ENCODE results near the gene TMEM150B. TPM values are rescaled to one million over a fixed set of nuclear protein-coding genes. Genes with fewer than 3 reads are reported as not detected.

Gene TMEM150B
- total and polyA plus RNA-seq, 2 of the 4 experiments (the other 2 are of a cell fraction), result not detected

GRCh38 chr19:55321466-55322137, 3.5 kb downstream of the TMEM150B start:
- Histone ChIP-seq H4K20me1 (ENCODE audit: insufficient read depth, low read length) (no peaks in the 10 kb centered on the region), H3K79me1 (ENCODE audit: low read depth in 1 of 2, low read length in 2 of 2) (no peaks in the 10 kb centered on the region), H3K9me3 (ENCODE audit: control insufficient read depth, insufficient read depth, low read length) (no peaks in the 10 kb centered on the region), H3K4me3 (ENCODE audit: insufficient read depth, low read depth, low read length) (no peak overlapping the region), H2AK9ac (replicated peaks; ENCODE audit: low read depth, low read length, poor library complexity) (no peak overlapping the region), H3K56ac (ENCODE audit: extremely low read depth, insufficient read depth, low read length) (no peak overlapping the region), H2BK5ac (ENCODE audit: low read depth, low read length, poor library complexity, severe bottlenecking) (no peak overlapping the region), H4K8ac (ENCODE audit: low read depth in 2 of 2, low read length in 2 of 2) (no peak overlapping the region), H2BK20ac (ENCODE audit: low read depth, low read length) (no peak overlapping the region), H4K91ac (ENCODE audit: insufficient read depth, low read depth, low read length) (no peak overlapping the region), H3K4me2 (ENCODE audit: low read depth, low read length) (no peak overlapping the region), H2AK5ac (ENCODE audit: low read depth, low read length) (no peak overlapping the region), H3K9me1 (ENCODE audit: insufficient read depth, low read length) (no peaks in the 10 kb centered on the region), H3K4me1 (ENCODE audit: control insufficient read depth, insufficient read depth, low read length) (no peaks in the 10 kb centered on the region; the same call in 1 of the 2 replicates), H3K36me3 (ENCODE audit: control insufficient read depth, insufficient read depth, low read length) (no peaks in the 10 kb centered on the region), H3K4ac (ENCODE audit: low read depth, low read length) (no peak overlapping the region), H3K18ac (ENCODE audit: low read depth, low read length) (no peak overlapping the region), H4K5ac (ENCODE audit: low read depth, low read length) (no peak overlapping the region), H3K23ac (ENCODE audit: low read depth, low read length) (no peak overlapping the region), H3K27me3 (ENCODE audit: control insufficient read depth, insufficient read depth, low read length) (peaks cover 18% of the 10 kb centered on the region), H2AFZ (replicated peaks; ENCODE audit: low read length, poor library complexity) (no peak overlapping the region), H2BK120ac (ENCODE audit: low read depth, low read length) (no peak overlapping the region), H2BK15ac (ENCODE audit: low read depth, low read length) (no peak overlapping the region), H3K9ac (ENCODE audit: low read depth, low read length) (no peak overlapping the region), H3K14ac (replicated peaks; ENCODE audit: low read depth, low read length) (no peak overlapping the region), H3K27ac (ENCODE audit: insufficient read depth, low read length) (no peak overlapping the region)
- CTCF ChIA-PET, result no interaction called here
- no peak for DNase-seq
- ATAC-seq (ENCODE audit: low read depth), result no peak
- WGBS, 2 experiments (ENCODE audit: extremely low coverage in 2 of 2, insufficient read length in 1 of 2), result no CpG with 5 or more reads among the region's 9 CpGs
- in situ Hi-C loops (cut with MboI; ENCODE audit: low sequenced_read_pairs), result no loop called here
- intact Hi-C loops (cut with micrococcal nuclease), result no loop called here
- dilution Hi-C loops (cut with HindIII; ENCODE audit: low sequenced_read_pairs, unreplicated experiment), result no loop called here
- no TSS peak for BruUV-seq (replicated peaks)
- POLR2A ChIA-PET (ENCODE audit: unreplicated experiment), result interaction anchor here (0.6 to 0.7 kb wide), 2 partner anchors 18 to 81 kb away, joined by 3 to 4 read pairs; no protein-coding TSS in a partner anchor
- TF ChIP-seq RAD21 (IDR thresholded peaks at IDR 0.05; ENCODE audit: low read length), result no peak
- no peak for TF ChIP-seq RFX5 (IDR thresholded peaks at IDR 0.05; ENCODE audit: low read depth, low read length)
- TF ChIP-seq MXI1 (IDR thresholded peaks at IDR 0.05; ENCODE audit: borderline replicate concordance, low read depth, low read length), result no peak
- no peak for TF ChIP-seq MAZ (IDR thresholded peaks at IDR 0.05; ENCODE audit: borderline replicate concordance, low read depth, low read length)
- TF ChIP-seq, protein P1, sequence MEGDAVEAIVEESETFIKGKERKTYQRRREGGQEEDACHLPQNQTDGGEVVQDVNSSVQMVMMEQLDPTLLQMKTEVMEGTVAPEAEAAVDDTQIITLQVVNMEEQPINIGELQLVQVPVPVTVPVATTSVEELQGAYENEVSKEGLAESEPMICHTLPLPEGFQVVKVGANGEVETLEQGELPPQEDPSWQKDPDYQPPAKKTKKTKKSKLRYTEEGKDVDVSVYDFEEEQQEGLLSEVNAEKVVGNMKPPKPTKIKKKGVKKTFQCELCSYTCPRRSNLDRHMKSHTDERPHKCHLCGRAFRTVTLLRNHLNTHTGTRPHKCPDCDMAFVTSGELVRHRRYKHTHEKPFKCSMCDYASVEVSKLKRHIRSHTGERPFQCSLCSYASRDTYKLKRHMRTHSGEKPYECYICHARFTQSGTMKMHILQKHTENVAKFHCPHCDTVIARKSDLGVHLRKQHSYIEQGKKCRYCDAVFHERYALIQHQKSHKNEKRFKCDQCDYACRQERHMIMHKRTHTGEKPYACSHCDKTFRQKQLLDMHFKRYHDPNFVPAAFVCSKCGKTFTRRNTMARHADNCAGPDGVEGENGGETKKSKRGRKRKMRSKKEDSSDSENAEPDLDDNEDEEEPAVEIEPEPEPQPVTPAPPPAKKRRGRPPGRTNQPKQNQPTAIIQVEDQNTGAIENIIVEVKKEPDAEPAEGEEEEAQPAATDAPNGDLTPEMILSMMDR (conservative IDR thresholded peaks at IDR 0.05; ENCODE audit: low read depth, low read length), result no peak
- TF ChIP-seq RCOR1 (IDR thresholded peaks at IDR 0.05; ENCODE audit: insufficient replicate concordance, low read length), result no peak
- no peak for TF ChIP-seq FOS (IDR thresholded peaks at IDR 0.05; ENCODE audit: low read depth, low read length)
- TF ChIP-seq ELK1 (IDR thresholded peaks at IDR 0.05; ENCODE audit: borderline replicate concordance, low read depth, low read length), result no peak
- TF ChIP-seq CHD1 (IDR thresholded peaks at IDR 0.05; ENCODE audit: low read depth, low read length), result no peak
- TF ChIP-seq NFE2L2 (IDR thresholded peaks at IDR 0.05; ENCODE audit: low read depth, low read length), result no peak
- TF ChIP-seq POLR2A (IDR thresholded peaks at IDR 0.05; ENCODE audit: low read depth, low read length), result no peak
- TF ChIP-seq CEBPB (IDR thresholded peaks at IDR 0.05; ENCODE audit: low read depth, low read length), result no peak

Measured in IMR-90 (cell line).